ENCODE measurements around the gene CH25H.
A peak's percentile ranks its signal among the peaks of the same experiment; 100 is the strongest.

The CH25H gene

GRCh38 chr10:89233033-89233432 lies 25.9 kb upstream of the CH25H start:
- DNase-seq (ENCODE audit: low spot score): no peak

GRCh38 chr10:89228962-89229361 lies 21.8 kb upstream of the CH25H start:
- DNase-seq (ENCODE audit: low spot score): no peak

- no peak for DNase-seq (ENCODE audit: low spot score)
Observed at GRCh38 chr10:89228146-89228545, 21.0 kb upstream of the CH25H start.

GRCh38 chr10:89226891-89227290 lies 19.8 kb upstream of the CH25H start:
- no peak for DNase-seq (ENCODE audit: low spot score)

GRCh38 chr10:89224739-89225443 lies 17.8 kb upstream of the CH25H start:
- no peak for DNase-seq (ENCODE audit: low spot score)

GRCh38 chr10:89221919-89222318 lies 14.8 kb upstream of the CH25H start:
- DNase-seq (ENCODE audit: low spot score): no peak

- DNase-seq (ENCODE audit: low spot score): no peak
Observed at GRCh38 chr10:89219513-89220218, 12.5 kb upstream of the CH25H start.

GRCh38 chr10:89217057-89217990 lies 10.2 kb upstream of the CH25H start:
- peak; percentile 76 for DNase-seq (ENCODE audit: low spot score)

- no peak for DNase-seq (ENCODE audit: low spot score)
Observed at GRCh38 chr10:89216056-89216455, 8.9 kb upstream of the CH25H start.

- no peak for DNase-seq (ENCODE audit: low spot score)
Observed at GRCh38 chr10:89215511-89215910, 8.4 kb upstream of the CH25H start.

GRCh38 chr10:89214566-89215165 lies 7.5 kb upstream of the CH25H start:
- DNase-seq (ENCODE audit: low spot score): no peak

GRCh38 chr10:89213191-89213808 lies 6.2 kb upstream of the CH25H start:
- DNase-seq (ENCODE audit: low spot score): peak; percentile 52

- DNase-seq (ENCODE audit: low spot score): no peak
Observed at GRCh38 chr10:89210794-89211425, 3.8 kb upstream of the CH25H start.

- no peak for DNase-seq (ENCODE audit: low spot score)
Observed at GRCh38 chr10:89209718-89210117, 2.6 kb upstream of the CH25H start.

- DNase-seq (ENCODE audit: low spot score): no peak
Observed at GRCh38 chr10:89207801-89208551, 859 bp upstream of the CH25H start.

GRCh38 chr10:89206402-89207180 lies 526 bp downstream of the CH25H start:
- DNase-seq (ENCODE audit: low spot score): no peak

GRCh38 chr10:89204621-89205185 lies 2.4 kb downstream of the CH25H start:
- DNase-seq (ENCODE audit: low spot score): no peak

- DNase-seq (ENCODE audit: low spot score): no peak
Observed at GRCh38 chr10:89203237-89203636, 3.9 kb downstream of the CH25H start.

GRCh38 chr10:89202033-89202425 lies 5.1 kb downstream of the CH25H start:
- no peak for DNase-seq (ENCODE audit: low spot score)

All from hematopoietic multipotent progenitor cell treated with erythropoietin and hydrocortisone succinate and interleukin-3 and kit ligand, for 15 days (in vitro differentiated cells).